Jurkat, Clone E6-1 (cell line): ENCODE results near the gene LYZL6.
A peak's percentile ranks its signal among the peaks of the same experiment; 100 is the strongest.
"Not testable (repeated sequence)": the region's sequence is repeated elsewhere in the genome, so short reads cannot be mapped to it uniquely, and the experiment has no call there.

Source experiments
- DNase-seq: peaks from one replicate; pipeline ENCODE4 v3.0.0-alpha.2; 2011; ENCODE audit warnings: low read depth, low spot score
- H3K4me3 ChIP-seq: 2 replicates; pipeline ENCODE4 v1.5.1; 2011; ENCODE audit warnings: mild to moderate bottlenecking, low read length, control low read depth, moderate library complexity

Gene LYZL6

GRCh38 chr17:35913609-35914008 is 29.9 kb downstream of the LYZL6 start:
- H3K4me3 ChIP-seq = no peak overlapping the region
- no peak for DNase-seq

- no peak for DNase-seq
- H3K4me3 ChIP-seq = no peak overlapping the region
Measured at GRCh38 chr17:35912942-35913341, 30.6 kb downstream of the LYZL6 start.

- H3K4me3 ChIP-seq = no peak overlapping the region
- DNase-seq = no peak
Measured at GRCh38 chr17:35912339-35912912, 31.1 kb downstream of the LYZL6 start.

GRCh38 chr17:35909408-35909807 is 34.1 kb downstream of the LYZL6 start:
- DNase-seq = no peak
- no peak overlapping the region for H3K4me3 ChIP-seq

- no peak for DNase-seq
- no peak overlapping the region for H3K4me3 ChIP-seq
Measured at GRCh38 chr17:35907691-35908090, 35.8 kb downstream of the LYZL6 start.

GRCh38 chr17:35906926-35907637 is 36.4 kb downstream of the LYZL6 start:
- H3K4me3 ChIP-seq = no peak overlapping the region

GRCh38 chr17:35906191-35906925 is 37.2 kb downstream of the LYZL6 start:
- no peak overlapping the region for H3K4me3 ChIP-seq
- no peak for DNase-seq

More at GRCh38 chr17:35906926-35907637, 36.4 kb downstream of the LYZL6 start:
- no peak for DNase-seq

GRCh38 chr17:35903451-35903850 is 40.1 kb downstream of the LYZL6 start:
- no peak overlapping the region for H3K4me3 ChIP-seq
- no peak for DNase-seq

GRCh38 chr17:35901631-35902175 is 41.8 kb downstream of the LYZL6 start:
- DNase-seq = no peak
- no peak overlapping the region for H3K4me3 ChIP-seq

- DNase-seq = no peak
- H3K4me3 ChIP-seq = no peak overlapping the region
Measured at GRCh38 chr17:35900708-35901480, 42.6 kb downstream of the LYZL6 start.

- H3K4me3 ChIP-seq = no peak overlapping the region
- DNase-seq = no peak
Measured at GRCh38 chr17:35900280-35900679, 43.2 kb downstream of the LYZL6 start.

GRCh38 chr17:35898283-35899070 is 45.0 kb downstream of the LYZL6 start:
- no peak overlapping the region for H3K4me3 ChIP-seq
- peak; percentile 34 for DNase-seq

GRCh38 chr17:35897772-35898171 is 45.7 kb downstream of the LYZL6 start:
- H3K4me3 ChIP-seq, DNase-seq: not testable (repeated sequence)

DNA sequence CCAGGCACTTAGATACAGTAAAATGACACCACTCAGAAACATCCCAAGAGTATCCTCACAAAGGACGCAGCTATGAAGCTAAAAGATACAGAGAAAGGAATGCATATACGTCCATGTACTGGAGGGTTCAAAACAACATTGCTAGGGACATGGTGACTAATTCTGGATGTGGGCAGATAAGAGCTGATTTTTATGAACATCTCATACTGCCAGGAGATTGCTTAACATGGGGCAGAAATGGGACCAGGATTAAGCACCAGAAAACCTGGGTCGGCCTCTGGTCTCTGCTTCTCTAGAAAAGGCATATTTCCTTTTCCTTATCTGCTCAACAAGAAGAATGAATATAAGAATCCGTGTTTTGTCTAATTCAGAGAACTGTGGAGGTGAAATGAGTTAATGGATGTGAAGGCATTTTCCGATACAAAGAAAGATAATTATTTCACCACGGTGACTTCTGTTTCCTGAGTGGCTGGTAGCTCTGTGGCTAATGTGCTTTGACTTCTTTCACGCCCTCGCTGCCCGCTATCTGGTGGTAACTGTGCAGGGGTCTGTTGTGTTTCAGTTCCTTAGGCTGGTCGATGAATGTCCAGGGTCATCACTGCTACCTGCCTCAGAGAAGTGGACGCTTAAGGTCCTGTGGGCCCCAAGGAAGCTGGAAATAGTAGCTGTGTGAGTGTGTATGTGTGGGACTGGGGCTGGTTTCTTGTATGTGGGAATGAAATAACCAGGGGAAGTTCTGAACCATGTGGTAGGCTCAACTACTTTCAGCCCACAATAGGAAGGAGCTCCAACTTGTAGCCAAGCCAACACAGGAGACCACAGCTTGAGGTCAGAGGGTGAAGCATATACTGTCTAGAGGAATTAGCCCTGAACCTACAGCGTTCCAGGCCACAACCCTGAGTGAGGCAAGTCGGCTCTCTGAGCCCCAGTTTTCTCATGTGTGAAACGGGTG is 47.6 kb downstream of the LYZL6 start:
- H3K4me3 ChIP-seq = no peak overlapping the region
- no peak for DNase-seq

DNA sequence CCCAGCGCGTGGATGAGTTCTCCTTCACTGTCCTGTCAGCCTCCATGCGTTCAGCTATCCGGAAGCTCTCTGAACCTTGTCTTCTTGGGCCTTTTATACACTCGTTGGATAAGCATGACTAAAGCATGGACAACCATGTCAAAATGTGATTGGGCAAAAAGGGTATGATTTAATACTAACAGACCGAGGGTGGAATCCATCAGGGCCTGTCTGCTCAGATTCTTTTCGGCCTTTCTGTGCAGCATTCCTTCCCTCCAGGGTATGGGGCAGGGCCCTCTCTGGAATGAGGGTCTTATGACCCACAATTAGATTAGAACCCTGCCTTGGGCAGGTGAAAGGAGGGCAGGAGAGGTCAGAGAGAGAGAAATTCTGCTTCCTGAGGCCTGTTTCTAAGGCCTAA is 49.3 kb downstream of the LYZL6 start:
- no peak for DNase-seq
- H3K4me3 ChIP-seq = no peak overlapping the region

DNA sequence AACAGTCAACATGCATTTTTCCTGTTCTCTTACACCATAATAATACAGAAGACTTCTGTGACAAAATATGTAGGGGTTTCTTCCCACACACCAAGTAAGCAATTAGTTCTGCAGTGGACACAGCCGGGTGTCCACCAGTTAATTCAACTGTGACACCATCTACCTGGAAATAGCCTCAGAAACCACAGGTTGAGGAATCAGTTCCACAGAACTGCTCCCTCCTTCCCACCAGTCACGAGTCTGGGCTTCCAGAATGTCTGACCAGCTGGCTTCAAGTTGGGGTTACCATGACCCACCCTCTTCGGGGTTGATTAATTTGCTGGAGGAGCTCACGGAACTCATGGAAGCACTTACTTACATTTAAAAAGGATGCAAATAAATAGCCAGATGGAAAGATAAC is 49.8 kb downstream of the LYZL6 start:
- DNase-seq = no peak
- no peak overlapping the region for H3K4me3 ChIP-seq
